GM19455 (cell line): ENCODE data around the gene PXMP4.
"Not testable (repeated sequence)": the region's sequence is repeated elsewhere in the genome, so short reads cannot be mapped to it uniquely, and the experiment has no call there.

Experiments
- ATAC-seq: cut with Tn5 transposase; IDR thresholded peaks from one replicate; pipeline ENCODE4 v1.9.1; 2021; ENCODE audit not compliant: unreplicated experiment

PXMP4 gene

GRCh38 chr20:33704197-33704924 lies 15.7 kb downstream of the PXMP4 start:
- no peak for ATAC-seq

GRCh38 chr20:33703498-33704137 lies 16.5 kb downstream of the PXMP4 start:
- ATAC-seq: no peak

GRCh38 chr20:33702861-33703260 lies 17.2 kb downstream of the PXMP4 start:
- ATAC-seq: no peak

GRCh38 chr20:33701629-33702450 lies 18.3 kb downstream of the PXMP4 start:
- ATAC-seq: no peak

GRCh38 chr20:33700696-33701441 lies 19.2 kb downstream of the PXMP4 start:
- ATAC-seq: not testable (repeated sequence)

- not testable (repeated sequence) for ATAC-seq
Measured at GRCh38 chr20:33698966-33699365, 21.1 kb downstream of the PXMP4 start.

- ATAC-seq: no peak
Measured at GRCh38 chr20:33697129-33697528, 23.0 kb downstream of the PXMP4 start.

GRCh38 chr20:33696448-33696847 lies 23.7 kb downstream of the PXMP4 start:
- ATAC-seq: no peak

- no peak for ATAC-seq
Measured at GRCh38 chr20:33694639-33695012, 25.5 kb downstream of the PXMP4 start.

GRCh38 chr20:33693741-33694638 lies 26.1 kb downstream of the PXMP4 start:
- no peak for ATAC-seq

- ATAC-seq: no peak
Measured at GRCh38 chr20:33693289-33693688, 26.8 kb downstream of the PXMP4 start.

- no peak for ATAC-seq
Measured at GRCh38 chr20:33689973-33690372, 30.1 kb downstream of the PXMP4 start.

GRCh38 chr20:33689493-33689892 lies 30.6 kb downstream of the PXMP4 start:
- no peak for ATAC-seq

GRCh38 chr20:33688938-33689424 lies 31.1 kb downstream of the PXMP4 start:
- ATAC-seq: no peak

GRCh38 chr20:33687993-33688937 lies 31.8 kb downstream of the PXMP4 start:
- no peak for ATAC-seq

- no peak for ATAC-seq
Measured at GRCh38 chr20:33687370-33687915, 32.7 kb downstream of the PXMP4 start.

- no peak for ATAC-seq
Measured at GRCh38 chr20:33686984-33687366, 33.1 kb downstream of the PXMP4 start.

- ATAC-seq: peak; percentile 90
Measured at GRCh38 chr20:33686100-33686983, 33.8 kb downstream of the PXMP4 start, which contains the start of gene E2F1. E2F1 (minus strand) TSS chr20:33686385; CDS start chr20:33686264, 121 bp downstream.
